AG04450 (cell line): ENCODE data around the gene TRIM72. TPM values are rescaled to one million over a fixed set of nuclear protein-coding genes. Genes with fewer than 3 reads are reported as not detected.

Source experiments
- CTCF ChIA-PET: fragments of 300-600, 350-600 bp; formaldehyde crosslinking; extraction: SDS; loops from one replicate; lab custom pipeline; 2022; ENCODE audit warnings: antibody characterized with exemption, inconsistent platforms; lab: Charles Lee
- POLR2A ChIA-PET: fragments of 350-600 bp; formaldehyde crosslinking; extraction: SDS; loops from one replicate; lab custom pipeline; 2021; ENCODE audit warnings: antibody characterized with exemption, inconsistent platforms; lab: Yijun Ruan, JAX
- DNase-seq: peaks from one replicate; pipeline ENCODE4 v3.0.0-alpha.2; 2011; ENCODE audit warnings: low read depth, low spot score
- H3K27ac ChIP-seq: one replicate; pipeline ENCODE4 v1.5.1; 2012; ENCODE audit warnings: low read depth, low read length, control low read depth
- H3K27me3 ChIP-seq: one replicate; pipeline ENCODE4 v1.6.0; 2012; ENCODE audit warnings: low read length; ENCODE audit not compliant: control insufficient read depth, insufficient read depth
- H3K4me3 ChIP-seq: 2 replicates; pipeline ENCODE4 v1.5.1; 2011; ENCODE audit warnings: mild to moderate bottlenecking, low read depth, low read length, control low read depth
- H3K9me3 ChIP-seq: 2 replicates; pipeline ENCODE4 v1.5.1; 2012; ENCODE audit warnings: low read length; ENCODE audit not compliant: control insufficient read depth, insufficient read depth
- CTCF ChIP-seq: IDR thresholded peaks from 2 replicates; pipeline ENCODE4 v1.5.1; 2011; ENCODE audit warnings: low read depth, low read length, control low read depth, inconsistent platforms
- polyA plus RNA-seq: library from polyadenylated mRNA; depleted of rRNA; stranded (reverse); fragments of >200 nt; gene quantifications from 2 replicates; pipeline ENCODE4 v1.2.3, GENCODE V29; 2011

Gene TRIM72
- polyA plus RNA-seq, 1 experiment: not detected

- Histone ChIP-seq H3K27me3 (peaks cover 2% of the 10 kb centered on the region), H3K27ac (no peak overlapping the region), H3K4me3 (no peak overlapping the region), H3K9me3 (no peaks in the 10 kb centered on the region)
- TF ChIP-seq CTCF: no peak
- ChIA-PET CTCF (no interaction called here), POLR2A (no interaction called here)
- no peak for DNase-seq
Observed at GRCh38 chr16:31251435-31251834, 37.5 kb downstream of the TRIM72 start.

GRCh38 chr16:31253642-31254045, 39.7 kb downstream of the TRIM72 start:
- no peak overlapping the region for H3K4me3 ChIP-seq
- H3K27me3 ChIP-seq: peaks cover 2% of the 10 kb centered on the region
- no peak for TF ChIP-seq CTCF
- ChIA-PET POLR2A (no interaction called here), CTCF (no interaction called here)
- no peak overlapping the region for H3K27ac ChIP-seq
- DNase-seq: no peak
- no peaks in the 10 kb centered on the region for H3K9me3 ChIP-seq

- CTCF ChIA-PET: interaction anchor here (0.6 kb wide), 1 partner anchor 23 kb away, joined by 11 read pairs; no protein-coding TSS in a partner anchor
- POLR2A ChIA-PET: no interaction called here
- no peak overlapping the region for H3K4me3 ChIP-seq
- no peaks in the 10 kb centered on the region for H3K9me3 ChIP-seq
- H3K27ac ChIP-seq: no peak overlapping the region
- DNase-seq: no peak
- TF ChIP-seq CTCF: no peak
- peaks cover 6% of the 10 kb centered on the region for H3K27me3 ChIP-seq
Observed at GRCh38 chr16:31256466-31256865, 42.5 kb downstream of the TRIM72 start.

GRCh38 chr16:31258366-31258765, 44.4 kb downstream of the TRIM72 start:
- CTCF ChIA-PET: no interaction called here
- no peak for TF ChIP-seq CTCF
- POLR2A ChIA-PET: no interaction called here
- Histone ChIP-seq H3K27ac (no peak overlapping the region), H3K9me3 (no peaks in the 10 kb centered on the region), H3K27me3 (peaks cover 6% of the 10 kb centered on the region), H3K4me3 (no peak overlapping the region)
- no peak for DNase-seq

GRCh38 chr16:31260136-31260931, 46.4 kb downstream of the TRIM72 start:
- Histone ChIP-seq H3K27me3 (peaks cover 6% of the 10 kb centered on the region), H3K27ac (no peak overlapping the region), H3K9me3 (no peaks in the 10 kb centered on the region), H3K4me3 (no peak overlapping the region)
- no peak for DNase-seq
- no peak for TF ChIP-seq CTCF
- ChIA-PET CTCF (no interaction called here), POLR2A (no interaction called here)
